ENCODE data around the gene BHLHA15. TPM values are rescaled to one million over a fixed set of nuclear protein-coding genes. Genes with fewer than 3 reads are reported as not detected.

The BHLHA15 gene
- polyA plus RNA-seq, 1 of the 3 experiments (the other 2 are of a cell fraction), result 0.10 TPM

DNA sequence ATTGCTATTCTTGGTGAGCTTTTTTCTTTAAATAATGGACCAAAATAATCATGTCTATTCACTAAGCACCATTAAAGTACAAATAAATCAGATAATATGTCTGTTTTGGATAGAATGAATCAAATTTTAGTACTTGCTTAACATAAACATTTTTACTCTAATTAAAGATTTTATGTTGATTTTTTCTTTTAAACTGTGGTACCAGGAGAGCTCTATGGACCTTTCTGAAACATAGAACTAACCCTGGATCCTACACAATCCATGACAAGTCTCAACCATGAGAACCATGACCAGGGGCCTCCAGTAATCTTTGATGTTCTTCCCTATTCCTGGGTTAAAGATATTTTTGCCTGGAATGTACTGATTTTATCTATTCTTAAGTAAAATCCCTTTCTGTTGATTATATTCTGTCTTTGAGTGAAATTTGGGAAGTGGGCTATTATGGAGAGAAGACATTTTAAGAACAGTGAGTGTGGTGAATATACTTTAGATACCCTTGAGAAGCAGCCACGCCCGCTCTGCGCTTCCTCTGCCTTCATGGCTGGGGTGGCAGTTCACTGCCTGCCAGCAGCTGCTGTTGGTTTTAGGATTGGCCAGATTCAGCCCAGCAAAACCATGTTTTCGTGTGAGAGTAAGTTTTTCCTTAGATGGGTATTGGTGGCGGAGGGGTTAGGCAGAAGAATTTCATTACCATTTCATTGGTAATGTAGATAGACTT lies 42.2 kb upstream of the BHLHA15 start:
- Histone ChIP-seq H4K20me1 (ENCODE audit: insufficient read depth) (no peaks in the 10 kb centered on the region), H3K9ac (no peak overlapping the region), H3F3A (replicated peaks; ENCODE audit: insufficient read depth) (peaks cover 8% of the 10 kb centered on the region), H3K27me3 (ENCODE audit: insufficient read depth) (no peaks in the 10 kb centered on the region), H3K36me3 (replicated peaks in 1 of 2; ENCODE audit: control insufficient read depth in 1 of 2, insufficient read depth in 2 of 2, low read length in 1 of 2) (peaks cover 10 to 22% of the 10 kb centered on the region in 2 experiments), H3K79me2 (ENCODE audit: insufficient read depth) (no peaks in the 10 kb centered on the region), H3K4me1 (ENCODE audit: control insufficient read depth in 1 of 2, insufficient read depth in 2 of 2, low read depth in 1 of 2, low read length in 1 of 2) (peaks cover 0 to 8% of the 10 kb centered on the region in 2 experiments; a peak in 2 of 4 replicates), H3K4me2 (no peak overlapping the region), H3K9me3 (no peaks in the 10 kb centered on the region), H2AFZ (ENCODE audit: low read depth) (no peak overlapping the region), H3K27ac (ENCODE audit: low read depth in 2 of 2, low read length in 1 of 2) (no peak overlapping the region), H3K4me3 (ENCODE audit: low read depth in 2 of 2, low read length in 1 of 2) (no peak overlapping the region), H3K9me2 (no peaks in the 10 kb centered on the region)
- TF ChIP-seq MAX (IDR thresholded peaks at IDR 0.05; ENCODE audit: low read depth) (no peak), CHD2 (IDR thresholded peaks at IDR 0.05; ENCODE audit: low read length, partially characterized antibody) (no peak)
- no peak for DNase-seq
- POLR2A ChIA-PET, result no interaction called here
- WGBS (ENCODE audit: low lambda C conversion rate), result 98% methylated on average over 5 of the region's 5 CpGs
- CTCF ChIA-PET, result interaction anchor here (0.6 to 19.6 kb wide), 66 partner anchors 9 to 1991 kb away, joined by 3 to 744 read pairs (median 6); partner anchors contain the start of genes ASNS and LMTK2

DNA sequence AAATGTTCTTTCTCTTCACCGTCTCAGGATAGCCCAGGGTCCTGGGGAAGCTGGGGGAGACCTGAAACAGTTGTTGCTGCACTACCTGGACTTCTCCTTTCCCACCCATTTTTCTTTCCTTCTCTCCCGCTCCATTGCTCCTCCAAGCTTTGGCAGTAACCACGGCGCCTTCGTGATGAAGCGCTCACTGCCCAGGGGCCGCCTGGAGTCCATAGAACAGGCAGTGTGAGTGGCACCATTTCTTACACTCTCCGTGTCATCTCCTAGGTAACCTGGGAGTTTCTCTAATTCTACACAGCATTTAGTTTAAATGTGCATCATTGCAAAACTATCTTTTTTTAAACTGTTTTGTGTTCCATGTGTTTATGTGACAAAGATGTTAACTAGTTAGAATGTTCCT lies 40.3 kb upstream of the BHLHA15 start:
- POLR2A ChIA-PET, result no interaction called here
- Histone ChIP-seq H3K9me3 (no peaks in the 10 kb centered on the region), H3K4me1 (ENCODE audit: control insufficient read depth in 1 of 2, insufficient read depth in 2 of 2, low read depth in 1 of 2, low read length in 1 of 2) (peaks cover 0 to 10% of the 10 kb centered on the region in 2 experiments; a peak in 1 of 4 replicates)

More for the DNA sequence above, 40.3 kb upstream of the BHLHA15 start:
- no peak for TF ChIP-seq USF1 (IDR thresholded peaks at IDR 0.05; ENCODE audit: borderline replicate concordance, low read depth)
- no peak for TF ChIP-seq MXI1 (IDR thresholded peaks at IDR 0.05; ENCODE audit: low read depth, low read length)
- no peak for TF ChIP-seq FOXJ3 (CRISPR knock-in tag; IDR thresholded peaks at IDR 0.05)
- TF ChIP-seq RCOR1 (IDR thresholded peaks at IDR 0.05; ENCODE audit: low read length), result no peak
- no peak for TF ChIP-seq POLR2AphosphoS5 (IDR thresholded peaks at IDR 0.05; ENCODE audit: low read depth, low read length)
- no peak for TF ChIP-seq GATA2 (CRISPR knock-in tag; IDR thresholded peaks at IDR 0.05)
- no peak for TF ChIP-seq TAF1 (IDR thresholded peaks at IDR 0.05; ENCODE audit: borderline replicate concordance, low read depth, low read length)
- TF ChIP-seq CTCF (IDR thresholded peaks at IDR 0.05), result no peak
- no peak for TF ChIP-seq MAX (IDR thresholded peaks at IDR 0.05; ENCODE audit: low read depth)
- no peak for TF ChIP-seq FOXM1 (IDR thresholded peaks at IDR 0.05; ENCODE audit: low read depth)
- Histone ChIP-seq H2AFZ (ENCODE audit: low read depth) (no peak overlapping the region), H3K9me2 (no peaks in the 10 kb centered on the region), H3K36me3 (replicated peaks in 1 of 2; ENCODE audit: control insufficient read depth in 1 of 2, insufficient read depth in 2 of 2, low read length in 1 of 2) (peaks cover 10 to 38% of the 10 kb centered on the region in 2 experiments), H3K79me2 (ENCODE audit: insufficient read depth) (no peaks in the 10 kb centered on the region), H3F3A (replicated peaks; ENCODE audit: insufficient read depth) (no peaks in the 10 kb centered on the region), H4K20me1 (ENCODE audit: insufficient read depth) (no peaks in the 10 kb centered on the region), H3K9ac (no peak overlapping the region), H3K4me3 (ENCODE audit: low read depth in 2 of 2, low read length in 1 of 2) (no peak overlapping the region), H3K27me3 (ENCODE audit: insufficient read depth) (no peaks in the 10 kb centered on the region), H3K4me2 (no peak overlapping the region), H3K27ac (ENCODE audit: low read depth in 2 of 2, low read length in 1 of 2) (no peak overlapping the region)
- no peak for DNase-seq
- CTCF ChIA-PET, result interaction anchor here (1.5 to 19.6 kb wide), 4 partner anchors 62 to 151 kb away, joined by 3 to 744 read pairs (median 166); partner anchors contain the start of gene LMTK2
- 96% methylated on average over 8 of the region's 8 CpGs for WGBS (ENCODE audit: low lambda C conversion rate)

All from SK-N-SH (cell line).